ENCODE data around the gene LONP1.

- TF ChIP-seq CTCF (IDR thresholded peaks at IDR 0.05) = no peak
- TF ChIP-seq POLR2A (IDR thresholded peaks at IDR 0.05) = no peak
- TF ChIP-seq EP300 (IDR thresholded peaks at IDR 0.05) = no peak
These were observed 19.4 kb downstream of the LONP1 start for GRCh38 chr19:5700455-5701092.
